GM12878 (cell line): Measurements from ENCODE around the gene CAMK4. TPM values are rescaled to one million over a fixed set of nuclear protein-coding genes. Genes with fewer than 3 reads are reported as not detected.

Experiments
- ATAC-seq: fragments of 200-7000 bp; cut with Tn5 transposase; 3 replicates; pipeline ENCODE4 v1.9.1; 2020; ENCODE audit warnings: mild to moderate bottlenecking, moderate library complexity
- BruUV-seq: library from RNA; stranded (reverse); fragments of 400-500 nt; replicated peaks from 2 replicates; lab custom pipeline; 2021; lab: Mats Ljungman, UMichigan
- CTCF ChIA-PET: fragments of 300-600 bp; sonication (Branson Sonifier 250); formaldehyde crosslinking; extraction: SDS; loops from one replicate; lab custom pipeline; 2021; ENCODE audit warnings: inconsistent platforms; lab: Yijun Ruan, JAX
- POLR2A ChIA-PET: fragments of 350-600 bp; formaldehyde crosslinking; extraction: SDS; loops from one replicate; lab custom pipeline; 2021; ENCODE audit warnings: inconsistent platforms; lab: Charles Lee
- RAD21 ChIA-PET: fragments of 300-600 bp; sonication (Branson Sonifier 250); formaldehyde crosslinking; loops from one replicate; lab custom pipeline; 2023; ENCODE audit warnings: antibody characterized with exemption; ENCODE audit not compliant: unreplicated experiment; lab: Charles Lee
- SMC1A ChIA-PET: fragments of 300-600 bp; sonication (Branson Sonifier 250); formaldehyde crosslinking; loops from one replicate; lab custom pipeline; 2023; ENCODE audit not compliant: unreplicated experiment, uncharacterized antibody; lab: Charles Lee
- DNase-seq: peaks from one replicate; pipeline ENCODE4 v3.0.0-alpha.2; 2011; ENCODE audit warnings: low read depth, low spot score
- FAIRE-seq: peaks from 3 replicates; lab custom pipeline; 2011; peaks lifted over from hg19 to GRCh38; lab: Jason Lieb, UNC
- H2AFZ ChIP-seq: 2 replicates; pipeline ENCODE4 v1.6.0; 2011; ENCODE audit warnings: low read depth, low read length, control low read depth; ENCODE audit not compliant: control insufficient read depth
- H3K27ac ChIP-seq: 2 replicates; pipeline ENCODE4 v1.5.1; 2011; ENCODE audit warnings: control low read depth; ENCODE audit not compliant: control insufficient read depth, insufficient read depth
- H3K27me3 ChIP-seq, 2 experiments: replicated peaks in 1 of 2; 2 replicates each; pipeline versions ENCODE4 v1.6.0 to v1.6.1; 2011; ENCODE audit warnings: low read length in 1 of 2; ENCODE audit not compliant: control insufficient read depth in 2 of 2, insufficient read depth in 2 of 2
- H3K36me3 ChIP-seq, 2 experiments: 2 replicates each; pipeline ENCODE4 v1.5.1; 2011; ENCODE audit warnings: low read length in 1 of 2; ENCODE audit not compliant: control insufficient read depth in 2 of 2, insufficient read depth in 2 of 2
- H3K4me1 ChIP-seq: 2 replicates; pipeline ENCODE4 v1.6.1; 2011; ENCODE audit warnings: mild to moderate bottlenecking, low read length, moderate library complexity, mixed read lengths; ENCODE audit not compliant: control insufficient read depth, insufficient read depth
- H3K4me2 ChIP-seq: 2 replicates; pipeline ENCODE4 v1.6.0; 2011; ENCODE audit warnings: control low read depth; ENCODE audit not compliant: control insufficient read depth, insufficient read depth
- H3K4me3 ChIP-seq: fragments of 200-600 bp; sonication (generic); 2 replicates; pipeline ENCODE4 v1.5.1; 2016
- H3K79me2 ChIP-seq: 2 replicates; pipeline ENCODE4 v1.6.0; 2011; ENCODE audit warnings: low read length; ENCODE audit not compliant: control insufficient read depth, insufficient read depth
- H3K9ac ChIP-seq: 2 replicates; pipeline ENCODE4 v1.8.0; 2011; ENCODE audit warnings: low read length, control low read depth, mixed read lengths; ENCODE audit not compliant: control insufficient read depth, insufficient read depth
- H3K9me3 ChIP-seq: replicated peaks from 3 replicates; pipeline ENCODE4 v1.5.1; 2011; ENCODE audit warnings: mild to moderate bottlenecking, low read length; ENCODE audit not compliant: control insufficient read depth, insufficient read depth
- H4K20me1 ChIP-seq: 2 replicates; pipeline ENCODE4 v1.6.0; 2011; ENCODE audit not compliant: control insufficient read depth, insufficient read depth
- CBX3 ChIP-seq: fragments of 200-600 bp; sonication (generic); IDR thresholded peaks from 2 replicates; pipeline ENCODE4 v1.6.1; 2016; ENCODE audit warnings: low read depth, borderline replicate concordance
- POU2F2 ChIP-seq: IDR thresholded peaks from 3 replicates; pipeline ENCODE4 v1.6.1; 2011; ENCODE audit warnings: low read depth, mild to moderate bottlenecking, low read length, borderline replicate concordance
- SUPT20H ChIP-seq: IDR thresholded peaks from 2 replicates; pipeline ENCODE4 v1.6.1; 2011; ENCODE audit warnings: low read depth, mild to moderate bottlenecking, low read length, moderate library complexity, borderline replicate concordance; ENCODE audit not compliant: control insufficient read depth
- SUZ12 ChIP-seq: fragments of 200-600 bp; sonication (generic); IDR thresholded peaks from one replicate; pipeline ENCODE4 v1.6.1; 2018; ENCODE audit warnings: antibody characterized with exemption, mild to moderate bottlenecking; ENCODE audit not compliant: unreplicated experiment
- TCF3 ChIP-seq: IDR thresholded peaks from 2 replicates; pipeline ENCODE4 v1.6.1; 2012; ENCODE audit warnings: low read depth, mild to moderate bottlenecking, low read length, borderline replicate concordance; ENCODE audit not compliant: insufficient read depth
- ZNF217 ChIP-seq: fragments of 450-650 bp; IDR thresholded peaks from 2 replicates; pipeline ENCODE4 v1.6.1; 2017; ENCODE audit warnings: antibody characterized with exemption, mild to moderate bottlenecking
- in situ Hi-C: fragments of 300-500 bp; cut with MboI; formaldehyde crosslinking; loops from 9 replicates; pipeline ENCODE4 v1.14.3; 2018; ENCODE audit warnings: mixed read lengths
- intact Hi-C: fragments of 100-400 bp; cut with micrococcal nuclease; formaldehyde crosslinking; loops from one replicate; pipeline ENCODE4 v1.14.2; 2022; ENCODE audit not compliant: unreplicated experiment
- polyA plus RNA-seq, 11 experiments: library from polyadenylated mRNA; depleted of rRNA in 4 of 11; unstranded in 6 of 11; stranded (reverse) in 5 of 11; fragments of >200 nt; fragmentation: Nextera tagmentation in 4 of 11; fragmentation: Illumina TruSeq in 1 of 11; extraction: Ambion mirVana in 4 of 11; extraction: Trizol in 1 of 11; gene quantifications; 1 replicate in 1 of 11; 2 replicates in 10 of 11; pipeline versions ENCODE4 v1.2.1 to v1.2.3, GENCODE V29; 2011 to 2016; ENCODE audit warnings: inconsistent platforms in 2 of 11, missing spikeins in 2 of 11, low read depth in 1 of 11
- total RNA-seq, 4 experiments: library from RNA; depleted of rRNA in 3 of 4; stranded (reverse); fragments of >200 nt in 3 of 4; fragmentation: Illumina TruSeq in 1 of 4; extraction: Trizol in 1 of 4; gene quantifications; 2 replicates each; pipeline versions ENCODE4 v1.2.1 to v1.2.3, GENCODE V29; 2013 to 2021
- TF ChIP-seq, protein P1 (sequence below): fragments of 450-650 bp; IDR thresholded peaks from 2 replicates; pipeline ENCODE4 v1.6.1; 2014; ENCODE audit warnings: mild to moderate bottlenecking

CAMK4 gene
- total and polyA plus RNA-seq, 10 of the 15 experiments (the other 5 are each of a cell fraction or from before 2014, with no cell fraction given): 13.3 to 51.9 (median 35.3) TPM

DNA sequence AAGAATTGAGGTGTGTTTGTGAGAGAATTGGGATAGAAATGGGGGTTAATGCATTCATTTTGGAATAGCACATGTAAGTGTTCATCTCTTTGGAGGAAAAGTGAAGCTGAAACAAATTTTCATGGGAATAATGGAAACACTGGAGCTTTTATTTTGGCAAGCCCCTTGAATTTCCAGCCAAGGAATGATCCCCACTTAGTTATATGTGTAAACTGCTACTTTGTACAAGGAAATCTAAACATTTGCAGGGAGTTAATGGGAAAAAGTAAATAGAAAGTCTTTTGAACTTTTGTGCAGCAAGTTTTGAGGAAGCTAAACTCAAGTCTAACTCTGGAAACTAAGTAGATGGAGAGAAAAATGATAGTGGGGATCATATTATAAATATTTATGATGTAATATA, 44.1 kb downstream of the CAMK4 start:
- Histone ChIP-seq H2AFZ (no peak overlapping the region), H4K20me1 (no peaks in the 10 kb centered on the region), H3K9ac (no peak overlapping the region), H3K4me1 (0 out of 2 replicates have a peak, but pooled peaks cover 3% of the 10 kb centered on the region), H3K79me2 (peaks cover 39% of the 10 kb centered on the region), H3K36me3 (peaks cover 0 to 12% of the 10 kb centered on the region in 2 experiments; a peak in 2 of 4 replicates), H3K9me3 (peaks cover 27% of the 10 kb centered on the region), H3K27ac (no peak overlapping the region), H3K4me2 (no peak overlapping the region), H3K4me3 (no peak overlapping the region), H3K27me3 (no peaks in the 10 kb centered on the region)
- DNase-seq (no peak), FAIRE-seq (no peak), ATAC-seq (no peak)
- ChIA-PET SMC1A (interaction anchor here (0.7 to 2.1 kb wide), 7 partner anchors 9 to 76 kb away, joined by 3 to 8 read pairs (median 3); no protein-coding TSS in a partner anchor), RAD21 (interaction anchor here (1.0 kb wide), 2 partner anchors 10 to 22 kb away, joined by 3 to 4 read pairs; no protein-coding TSS in a partner anchor), CTCF (interaction anchor here (0.7 to 1.8 kb wide), 7 partner anchors 10 to 112 kb away, joined by 3 to 14 read pairs (median 3); no protein-coding TSS in a partner anchor), POLR2A (no interaction called here)
- TF ChIP-seq ZNF217: no peak
- no peak for TF ChIP-seq SUZ12
- no peak for TF ChIP-seq POU2F2
- TF ChIP-seq, protein P1, sequence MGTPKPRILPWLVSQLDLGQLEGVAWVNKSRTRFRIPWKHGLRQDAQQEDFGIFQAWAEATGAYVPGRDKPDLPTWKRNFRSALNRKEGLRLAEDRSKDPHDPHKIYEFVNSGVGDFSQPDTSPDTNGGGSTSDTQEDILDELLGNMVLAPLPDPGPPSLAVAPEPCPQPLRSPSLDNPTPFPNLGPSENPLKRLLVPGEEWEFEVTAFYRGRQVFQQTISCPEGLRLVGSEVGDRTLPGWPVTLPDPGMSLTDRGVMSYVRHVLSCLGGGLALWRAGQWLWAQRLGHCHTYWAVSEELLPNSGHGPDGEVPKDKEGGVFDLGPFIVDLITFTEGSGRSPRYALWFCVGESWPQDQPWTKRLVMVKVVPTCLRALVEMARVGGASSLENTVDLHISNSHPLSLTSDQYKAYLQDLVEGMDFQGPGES: no peak
- TF ChIP-seq CBX3: no peak
- TF ChIP-seq TCF3: no peak
- TF ChIP-seq SUPT20H: no peak
- BruUV-seq: no TSS peak
- intact Hi-C loops (no loop called here), in situ Hi-C loops (no loop called here)
